Activated CD4-positive, alpha-beta T cell treated with anti-CD3 and anti-CD28 coated beads, Interleukin-10, Interleukin-2, amounts not matched to agents 100 ng/mL and 50 ng/mL, durations not matched to agents 16 hours and 8 hours (primary cell): ENCODE measurements around the gene KCNIP2.
"Not testable (repeated sequence)": the region's sequence is repeated elsewhere in the genome, so short reads cannot be mapped to it uniquely, and the experiment has no call there.

Experiments used
- DNase-seq: peaks from one replicate; pipeline ENCODE4 v3.0.0-alpha.2; 2020

Gene KCNIP2

DNA sequence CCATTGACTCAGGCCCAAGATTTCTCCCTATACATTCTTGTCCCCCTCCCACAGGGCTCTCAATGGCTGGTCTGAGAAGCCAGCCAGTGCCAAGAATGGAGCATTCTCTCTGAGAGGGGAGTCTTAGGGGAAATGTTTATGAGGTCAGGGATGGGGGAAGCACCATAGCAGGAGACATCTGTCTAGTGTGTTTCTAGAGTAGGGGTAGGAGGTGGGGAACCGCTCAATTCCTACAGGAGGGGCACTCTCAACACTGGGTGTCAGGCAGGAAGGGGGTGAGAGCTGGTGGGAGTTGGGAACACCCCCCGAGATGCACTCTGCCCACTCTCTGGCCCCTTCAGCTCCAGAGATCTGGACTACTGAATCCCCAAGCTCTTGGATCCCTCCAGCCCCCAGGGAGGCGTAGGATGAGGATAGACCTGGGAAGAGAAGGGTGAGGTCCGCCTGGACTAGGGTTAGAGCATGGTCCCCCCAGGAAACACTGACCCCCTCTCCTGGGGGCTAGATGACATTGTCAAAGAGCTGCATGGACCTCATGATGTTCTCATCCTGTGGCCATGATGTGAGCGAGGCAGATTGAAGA is 16.7 kb downstream of the KCNIP2 start:
- DNase-seq, result no peak

- no peak for DNase-seq
These were observed 18.9 kb downstream of the KCNIP2 start for GRCh38 chr10:101824736-101825135.

DNA sequence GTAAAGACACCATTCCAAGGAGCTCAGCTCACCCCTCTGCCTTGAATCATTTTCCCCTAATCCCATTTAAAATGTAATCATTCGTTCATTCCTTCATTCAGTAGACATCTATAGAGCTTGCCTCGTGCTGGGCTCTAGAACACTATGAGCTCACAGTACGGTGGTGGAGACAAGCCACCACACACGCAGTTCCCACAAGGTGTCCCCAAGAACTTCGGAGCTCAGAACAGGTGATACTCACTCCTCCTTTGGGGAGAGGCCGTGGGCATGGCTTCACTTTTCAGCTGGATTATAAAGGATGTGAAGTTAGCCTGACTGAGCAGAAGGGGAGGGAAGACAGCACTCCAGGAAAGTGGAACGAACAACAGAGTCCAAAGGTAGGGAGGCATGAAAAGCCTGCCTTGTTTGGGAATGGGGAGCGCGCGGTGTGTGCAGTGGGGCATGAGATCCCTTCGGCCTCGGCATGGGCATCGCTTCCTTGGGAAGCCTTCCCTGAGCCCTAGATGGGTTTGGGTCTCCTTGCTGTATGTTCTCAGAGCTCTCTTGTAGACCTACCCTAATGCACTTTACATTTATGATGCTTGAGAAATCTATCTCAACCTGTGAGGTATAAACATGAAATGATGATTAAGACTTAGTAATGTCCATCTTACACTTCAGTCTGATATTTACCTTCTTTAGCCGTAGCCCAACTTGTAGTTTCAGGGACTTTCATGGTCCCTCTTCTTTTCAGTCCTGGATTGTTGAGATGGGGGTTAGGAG is 24.5 kb downstream of the KCNIP2 start:
- DNase-seq, result no peak

- DNase-seq, result peak; percentile 100
These were observed 25.3 kb downstream of the KCNIP2 start, which contains the start of gene OGA for GRCh38 chr10:101818119-101818871. TSS of gene OGA (minus strand) at chr10:101818444. CDS start at chr10:101818022, 422 bp downstream.

DNA sequence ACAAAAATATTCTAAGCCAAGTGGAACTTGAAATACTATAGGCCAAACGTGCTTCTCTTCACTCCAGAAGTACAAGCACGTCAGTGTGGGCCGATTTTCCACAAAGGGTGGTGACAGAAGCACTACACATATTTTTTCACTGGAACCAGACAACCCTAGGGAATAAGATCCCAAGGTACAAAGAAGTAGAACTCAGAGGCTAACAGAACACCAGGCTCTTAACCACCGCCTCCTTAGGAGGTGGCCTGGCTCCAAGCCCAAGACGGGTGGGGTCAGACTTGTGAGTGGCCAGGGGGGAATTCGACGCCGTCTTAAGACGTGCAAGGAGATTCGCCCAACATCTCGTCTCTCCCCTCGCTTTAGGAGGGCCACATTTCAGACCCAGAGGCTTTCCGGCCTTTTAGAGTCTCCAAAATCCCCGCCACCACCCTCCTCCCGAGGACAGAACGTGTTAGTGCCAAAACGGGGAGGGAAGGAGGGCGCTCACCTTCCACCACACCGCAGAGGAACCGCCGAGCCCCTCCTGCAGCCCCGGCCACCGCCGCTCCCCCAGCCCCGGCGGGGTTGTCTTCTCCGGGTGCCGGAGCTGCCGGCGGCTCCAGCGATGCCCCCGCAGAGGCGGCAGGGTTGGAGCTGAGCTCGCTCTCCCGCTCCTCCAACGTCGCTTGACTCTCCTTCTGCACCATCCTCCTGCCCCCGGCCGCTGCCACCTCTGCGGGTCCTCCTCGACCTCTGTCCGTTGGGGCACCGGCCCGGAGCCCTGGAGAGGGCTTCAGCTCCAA is 26.1 kb downstream of the KCNIP2 start:
- peak; percentile 39 for DNase-seq

DNA sequence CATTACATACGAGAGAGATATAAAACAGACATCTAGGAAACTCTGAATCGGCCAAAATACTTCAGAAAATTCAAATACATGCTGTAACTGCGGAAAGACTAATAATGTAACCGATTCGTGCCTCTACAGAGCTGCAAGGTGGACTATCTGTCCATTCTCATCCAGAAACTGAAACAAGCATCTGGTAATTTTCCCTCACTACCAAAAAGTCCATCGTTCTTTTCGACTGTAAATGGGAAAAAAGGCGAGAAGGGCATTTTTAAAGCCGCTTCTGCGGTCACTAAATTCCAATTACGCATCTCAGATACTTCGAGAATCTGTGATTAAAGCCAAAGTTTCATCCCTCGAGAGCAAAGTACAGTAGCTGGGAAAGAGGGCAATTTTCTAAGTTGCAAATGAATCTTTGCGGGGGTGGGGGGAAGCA is 26.7 kb downstream of the KCNIP2 start:
- DNase-seq, result peak; percentile 45

DNA sequence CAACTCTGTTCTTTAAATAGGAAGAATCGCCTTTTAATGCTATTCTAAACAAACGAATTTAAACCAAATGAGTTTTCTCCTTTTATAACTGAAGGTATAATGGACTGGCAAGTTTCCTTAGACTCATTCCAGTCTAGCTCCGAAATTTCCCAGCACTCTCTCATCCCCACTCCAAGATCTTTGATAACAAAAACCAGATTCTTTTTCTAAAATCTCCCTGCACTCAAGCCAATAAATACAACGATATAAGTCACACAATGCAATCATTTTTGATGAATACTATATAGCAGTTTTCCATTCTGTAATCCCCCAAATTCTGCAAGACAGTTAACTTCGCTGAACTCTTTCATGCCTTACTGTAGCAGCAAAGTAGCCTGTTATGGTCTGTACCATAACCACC is 27.2 kb downstream of the KCNIP2 start:
- DNase-seq, result no peak

DNA sequence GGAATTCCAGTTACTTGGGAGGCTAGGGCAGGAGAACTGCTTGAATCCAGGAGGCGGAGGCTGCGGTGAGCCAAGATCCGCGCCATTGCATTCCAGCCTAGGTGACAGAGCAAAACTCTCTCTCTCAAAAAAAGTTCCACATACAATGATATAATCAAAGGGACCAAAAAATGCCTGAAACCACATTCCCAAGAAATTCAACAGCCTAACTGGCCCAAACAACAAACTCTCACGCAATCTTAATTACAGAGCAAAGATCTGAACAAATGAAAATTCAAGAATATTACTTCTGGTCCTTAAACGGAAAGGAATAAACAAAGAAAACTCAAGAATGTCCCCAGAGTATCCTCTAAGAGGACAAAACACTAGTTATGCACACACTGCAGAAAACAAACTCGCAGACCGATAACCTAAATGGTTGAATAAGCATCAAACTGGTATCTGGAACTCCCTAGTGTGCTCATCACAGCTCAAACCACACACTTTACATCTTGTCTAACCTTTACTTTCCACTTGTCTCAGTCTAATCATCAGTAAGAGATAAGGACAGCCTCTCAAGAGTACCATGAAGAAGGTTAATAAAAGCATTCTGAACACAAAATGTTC is 29.0 kb downstream of the KCNIP2 start:
- peak; percentile 47 for DNase-seq

GRCh38 chr10:101812606-101813005 is 31.0 kb downstream of the KCNIP2 start:
- DNase-seq, result no peak

DNA sequence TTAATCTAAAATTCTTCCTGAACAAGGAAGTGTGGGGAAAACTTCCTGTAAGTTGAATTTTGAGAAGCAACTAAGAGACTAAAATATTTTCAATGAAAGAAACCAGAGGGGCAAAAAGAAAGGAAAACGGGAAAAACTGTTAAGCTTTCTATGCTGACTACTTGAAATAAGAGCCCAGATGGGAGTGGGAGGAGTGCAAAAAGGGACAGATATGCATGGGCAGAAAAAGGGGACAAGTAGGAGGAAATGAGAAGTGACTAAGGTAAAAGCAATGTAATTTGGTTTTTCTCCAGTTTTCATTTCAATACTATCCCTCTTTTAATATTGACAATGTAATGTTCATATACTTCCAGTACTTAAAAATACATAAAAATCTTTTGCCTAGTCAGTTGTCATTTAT is 36.4 kb downstream of the KCNIP2 start:
- no peak for DNase-seq

GRCh38 chr10:101803511-101803910 is 40.1 kb downstream of the KCNIP2 start:
- DNase-seq, result no peak

DNA sequence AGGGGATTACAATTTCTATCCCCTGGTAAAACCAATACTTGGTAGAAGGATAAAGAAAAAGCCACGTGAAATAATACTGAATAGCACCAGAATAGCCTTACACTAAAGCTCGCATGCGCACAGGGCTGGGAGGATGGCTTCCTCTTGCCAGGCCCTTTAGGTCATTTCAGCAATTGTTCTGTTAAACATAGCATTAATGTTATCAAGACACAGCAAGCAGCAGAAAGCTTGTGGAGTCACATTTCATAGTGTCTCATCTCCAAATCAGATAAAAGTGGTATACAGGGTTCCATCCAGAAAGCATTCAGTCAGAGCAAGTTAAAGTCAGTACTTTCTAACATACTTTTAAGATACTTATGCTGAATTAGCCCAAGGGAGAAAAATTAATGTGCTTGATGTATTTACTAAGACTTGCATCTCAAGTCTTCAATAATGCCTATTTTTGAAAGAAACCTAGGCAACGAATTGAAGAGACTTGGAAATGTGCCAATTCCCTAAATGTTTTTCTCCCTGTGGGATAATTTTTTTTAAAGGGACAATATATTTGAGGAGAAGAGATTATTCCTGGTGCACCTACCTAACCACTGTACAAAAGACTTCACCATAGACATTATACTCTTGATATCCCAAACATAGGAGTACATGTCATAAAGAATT is 46.1 kb downstream of the KCNIP2 start:
- no peak for DNase-seq

GRCh38 chr10:101793526-101793925 is 50.1 kb downstream of the KCNIP2 start:
- no peak for DNase-seq

DNA sequence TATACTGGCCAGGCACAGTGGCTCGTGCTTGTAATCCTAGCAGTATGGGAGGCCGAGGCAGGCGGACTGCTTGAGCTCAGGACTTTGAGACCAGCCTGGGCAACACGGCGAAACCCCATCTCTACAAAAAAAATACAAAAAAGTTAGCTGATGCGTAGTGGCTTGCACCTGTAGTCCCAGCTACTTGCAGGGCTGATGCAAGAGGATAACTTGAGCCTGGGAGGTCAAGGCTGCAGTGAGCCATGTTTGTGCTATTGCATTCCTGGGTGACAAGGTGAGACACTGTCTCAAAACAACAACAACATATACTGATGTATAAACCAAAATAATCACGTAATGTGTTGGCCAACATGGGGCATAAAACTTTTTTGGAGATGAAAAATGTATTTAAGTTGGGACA is 53.9 kb downstream of the KCNIP2 start:
- no peak for DNase-seq

GRCh38 chr10:101789231-101789630 is 54.4 kb downstream of the KCNIP2 start:
- DNase-seq, result not testable (repeated sequence)

GRCh38 chr10:101785801-101786200 is 57.8 kb downstream of the KCNIP2 start:
- DNase-seq, result no peak

DNA sequence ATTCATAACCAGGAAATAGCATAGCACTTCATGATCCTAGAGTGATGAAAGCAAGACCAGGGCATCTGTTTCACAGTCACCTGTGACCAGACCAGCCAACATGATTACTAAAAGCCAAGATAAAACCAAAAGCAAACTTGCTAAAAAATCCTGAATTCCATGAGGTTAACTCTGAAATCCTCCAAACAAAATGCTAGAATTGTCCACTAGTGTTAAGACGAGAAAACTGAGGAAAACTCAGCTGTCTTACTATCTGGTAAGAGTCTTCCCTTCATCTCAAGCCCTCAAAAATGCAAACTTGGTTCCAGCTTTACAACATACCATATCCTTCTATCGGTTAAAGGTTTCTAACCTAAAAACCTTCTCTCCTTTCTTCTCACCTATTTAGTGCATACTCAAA is 59.0 kb downstream of the KCNIP2 start:
- DNase-seq, result no peak

DNA sequence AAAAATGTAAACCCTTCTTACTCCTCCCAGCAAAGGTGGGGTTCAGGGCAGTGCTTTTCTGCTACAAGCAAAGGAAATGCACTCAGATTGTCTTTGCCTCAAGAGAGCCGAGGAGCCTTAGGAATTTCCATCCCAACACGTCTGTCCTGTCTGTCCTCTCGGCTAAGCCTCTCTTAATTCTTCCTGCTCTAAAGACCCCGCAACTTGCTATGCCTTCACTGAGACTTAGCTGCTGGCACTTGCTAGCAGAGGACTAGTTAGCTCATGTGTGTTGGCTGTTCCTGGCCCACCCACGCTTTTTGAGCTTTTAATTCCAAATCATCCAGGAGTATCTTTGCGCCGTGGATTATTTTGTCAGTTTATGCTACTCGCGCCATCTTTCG is 59.9 kb downstream of the KCNIP2 start:
- DNase-seq, result no peak

DNA sequence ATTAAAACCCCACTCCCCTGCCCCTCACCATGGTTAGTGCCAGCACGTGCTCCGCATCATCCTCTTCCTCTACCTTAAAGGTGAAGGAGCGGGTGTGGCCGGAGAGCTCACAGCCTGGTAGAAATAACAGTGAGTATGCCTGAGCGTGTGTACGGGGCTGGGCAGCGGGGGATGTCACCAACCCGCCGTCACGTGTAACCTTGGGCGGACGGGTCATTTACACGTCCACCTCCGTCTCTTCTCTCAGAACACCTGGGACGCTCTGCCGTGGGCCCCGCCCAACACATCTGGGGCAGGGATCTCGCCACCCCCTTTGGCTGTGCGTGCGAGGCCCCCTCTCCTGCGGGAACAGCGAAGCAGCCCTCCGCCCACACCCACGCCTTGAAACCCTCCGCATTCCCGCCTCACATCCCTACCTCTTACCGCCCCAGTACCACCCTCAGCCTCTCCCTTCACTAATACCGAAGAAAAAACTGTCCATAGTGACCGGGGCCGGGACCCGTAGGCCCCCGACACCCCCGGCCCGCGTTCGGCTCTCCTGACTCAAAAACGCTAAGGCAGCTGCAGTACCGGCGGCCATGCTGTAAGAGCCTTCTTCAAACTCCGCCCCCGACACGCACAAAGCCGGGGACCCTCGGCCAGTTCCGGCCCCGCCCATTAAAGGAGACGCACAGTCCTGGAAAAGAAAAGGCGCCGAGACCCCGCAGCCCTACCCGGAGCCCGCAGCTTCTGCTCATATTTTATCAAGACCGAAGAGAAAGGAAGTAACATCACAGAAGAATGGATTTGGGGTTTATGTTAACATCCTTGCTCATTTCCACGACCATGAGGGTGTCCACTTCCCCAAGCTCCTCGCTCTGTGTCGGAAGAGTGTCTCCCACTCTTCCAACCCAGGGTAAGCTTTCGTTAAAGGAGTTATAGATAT is 60.5 kb downstream of the KCNIP2 start, which contains the start of gene NPM3:
Gene NPM3, minus strand, starts transcription at position 636 of the 925 bp plus-strand sequence. Its CDS starts 56 bp downstream, at position 580.
- peak; percentile 91 for DNase-seq

DNA sequence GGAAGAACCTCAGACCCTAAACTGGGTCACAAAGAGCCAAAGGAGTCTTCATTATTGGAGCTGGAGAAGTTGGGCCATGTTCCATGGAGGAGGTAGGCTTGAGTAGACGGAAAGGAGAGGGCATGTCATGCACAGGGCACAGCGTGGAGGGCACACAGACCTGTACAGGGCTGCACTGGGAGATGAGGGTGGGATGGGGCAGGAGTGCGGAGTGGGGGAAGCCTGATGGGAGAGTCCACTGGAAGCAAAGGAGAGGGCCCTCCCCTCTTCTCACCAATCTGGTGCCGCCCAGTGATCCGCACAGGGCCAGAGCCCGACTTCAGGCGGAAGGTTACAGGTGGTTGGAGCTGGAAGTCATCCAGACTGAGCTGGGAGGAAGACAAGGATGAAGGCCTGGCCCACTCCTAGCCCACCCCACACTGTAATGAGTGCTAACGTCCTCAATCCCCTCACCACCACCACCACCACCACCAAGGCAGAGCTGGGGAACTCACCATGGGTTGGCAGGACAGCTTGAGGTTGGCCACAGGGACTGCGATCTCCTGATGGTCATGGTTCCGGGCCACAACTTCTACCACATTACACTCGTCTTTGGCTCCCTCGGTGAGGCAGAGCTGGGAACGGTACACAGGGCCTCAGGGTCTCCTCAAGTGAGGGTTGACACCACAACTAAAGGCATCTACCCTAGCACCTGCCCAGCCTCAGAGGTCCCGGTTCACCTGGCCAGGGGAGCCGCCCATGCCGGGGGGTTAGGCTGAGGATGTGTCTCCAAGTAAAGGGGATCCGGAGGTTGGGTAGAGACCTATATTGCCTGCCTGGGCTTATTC is 61.4 kb downstream of the KCNIP2 start:
- no peak for DNase-seq
